SJCRH30 (cell line): ENCODE data around the gene DMRTB1. TPM values are rescaled to one million over a fixed set of nuclear protein-coding genes. Genes with fewer than 3 reads are reported as not detected.
"Not testable (repeated sequence)": the region's sequence is repeated elsewhere in the genome, so short reads cannot be mapped to it uniquely, and the experiment has no call there.

Experiments
- DNase-seq, 2 experiments: peaks; one replicate each; pipeline ENCODE4 v3.0.0-alpha.2; 2015 to 2020
- H3K27ac ChIP-seq: fragments of 250-450 bp; sonication (Bioruptor Pico); 2 replicates; pipeline ENCODE4 v1.5.1; 2020; ENCODE audit warnings: mild to moderate bottlenecking, moderate library complexity
- H3K27me3 ChIP-seq: fragments of 250-450 bp; sonication (Bioruptor Pico); 2 replicates; pipeline ENCODE4 v1.5.1; 2020; ENCODE audit warnings: mild to moderate bottlenecking, moderate library complexity
- H3K36me3 ChIP-seq: fragments of 250-450 bp; sonication (Bioruptor Pico); 2 replicates; pipeline ENCODE4 v1.5.1; 2020; ENCODE audit warnings: mild to moderate bottlenecking, moderate library complexity
- H3K4me1 ChIP-seq: fragments of 250-450 bp; sonication (Bioruptor Pico); 2 replicates; pipeline ENCODE4 v1.5.1; 2020; ENCODE audit warnings: mild to moderate bottlenecking, moderate library complexity
- H3K4me3 ChIP-seq: fragments of 250-450 bp; sonication (Bioruptor Pico); 2 replicates; pipeline ENCODE4 v1.5.1; 2020; ENCODE audit warnings: mild to moderate bottlenecking, moderate library complexity
- H3K9me3 ChIP-seq: fragments of 250-450 bp; sonication (Bioruptor Pico); replicated peaks from 2 replicates; pipeline ENCODE4 v1.5.1; 2020; ENCODE audit warnings: mild to moderate bottlenecking, moderate library complexity
- total RNA-seq: library from RNA; depleted of rRNA; stranded (reverse); fragments of >200 nt; shearing (Covaris generic); gene quantifications from 2 replicates; pipeline ENCODE4 v1.2.3, GENCODE V29; 2014

The DMRTB1 gene
- total RNA-seq, 1 experiment from 2014 or later, result not detected

DNA sequence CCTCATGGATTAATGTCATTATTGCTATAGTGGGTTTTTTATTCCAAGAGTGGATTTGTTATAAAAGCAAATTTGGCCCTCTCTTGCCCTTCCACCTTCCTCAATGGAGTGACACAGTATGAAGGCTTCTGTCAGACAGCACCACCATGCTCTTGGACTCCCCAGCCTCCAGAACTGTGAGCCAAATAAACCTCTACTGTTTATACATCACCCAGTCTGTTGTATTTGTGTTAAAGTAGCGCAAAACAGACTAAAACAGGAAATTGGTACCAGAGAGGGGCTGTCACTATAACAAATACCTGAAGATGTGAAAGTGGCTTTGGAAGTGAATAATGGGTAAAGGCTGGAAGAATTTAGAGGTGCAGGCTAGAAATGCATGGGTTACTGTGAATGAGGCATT, 38.0 kb upstream of the DMRTB1 start:
- Histone ChIP-seq H3K36me3 (no peaks in the 10 kb centered on the region), H3K4me1 (no peaks in the 10 kb centered on the region), H3K9me3 (no peaks in the 10 kb centered on the region), H3K27me3 (no peaks in the 10 kb centered on the region; the same call in 1 of the 2 replicates), H3K4me3 (no peak overlapping the region), H3K27ac (no peak overlapping the region)
- no peak for DNase-seq

- Histone ChIP-seq H3K27me3 (0 out of 2 replicates have a peak, but pooled peaks cover 4% of the 10 kb centered on the region), H3K27ac (no peak overlapping the region), H3K9me3 (no peaks in the 10 kb centered on the region), H3K4me1 (no peaks in the 10 kb centered on the region), H3K4me3 (no peak overlapping the region), H3K36me3 (no peaks in the 10 kb centered on the region)
- no peak for DNase-seq
Measured at GRCh38 chr1:53430261-53430660, 28.9 kb upstream of the DMRTB1 start.

GRCh38 chr1:53430779-53431178, 28.4 kb upstream of the DMRTB1 start:
- Histone ChIP-seq H3K9me3 (no peaks in the 10 kb centered on the region), H3K27ac (no peak overlapping the region), H3K36me3 (no peaks in the 10 kb centered on the region), H3K27me3 (0 out of 2 replicates have a peak, but pooled peaks cover 4% of the 10 kb centered on the region), H3K4me1 (no peaks in the 10 kb centered on the region), H3K4me3 (no peak overlapping the region)
- DNase-seq, result no peak

DNA sequence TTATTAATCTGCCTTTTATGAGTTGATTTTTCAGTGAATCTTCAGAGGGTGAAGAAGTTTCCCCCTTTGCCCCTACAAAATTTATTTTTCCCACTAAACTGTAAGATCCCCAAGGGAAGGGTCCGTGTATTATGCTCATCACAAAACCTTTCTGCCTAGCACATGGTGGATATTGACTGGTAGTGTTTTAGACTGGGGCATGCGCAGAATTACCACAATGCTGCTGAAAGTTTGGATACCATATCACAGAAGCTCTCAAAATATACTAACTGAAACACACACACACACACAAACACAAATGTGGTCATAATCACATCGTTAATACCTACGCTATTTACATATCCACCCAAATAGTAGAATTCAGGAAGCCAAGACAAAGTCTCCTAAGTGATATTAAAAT, 28.0 kb upstream of the DMRTB1 start:
- Histone ChIP-seq H3K9me3 (no peaks in the 10 kb centered on the region), H3K4me3 (no peak overlapping the region), H3K36me3 (no peaks in the 10 kb centered on the region), H3K27ac (no peak overlapping the region), H3K27me3 (peaks cover 6% of the 10 kb centered on the region), H3K4me1 (no peaks in the 10 kb centered on the region)
- DNase-seq, result no peak

DNA sequence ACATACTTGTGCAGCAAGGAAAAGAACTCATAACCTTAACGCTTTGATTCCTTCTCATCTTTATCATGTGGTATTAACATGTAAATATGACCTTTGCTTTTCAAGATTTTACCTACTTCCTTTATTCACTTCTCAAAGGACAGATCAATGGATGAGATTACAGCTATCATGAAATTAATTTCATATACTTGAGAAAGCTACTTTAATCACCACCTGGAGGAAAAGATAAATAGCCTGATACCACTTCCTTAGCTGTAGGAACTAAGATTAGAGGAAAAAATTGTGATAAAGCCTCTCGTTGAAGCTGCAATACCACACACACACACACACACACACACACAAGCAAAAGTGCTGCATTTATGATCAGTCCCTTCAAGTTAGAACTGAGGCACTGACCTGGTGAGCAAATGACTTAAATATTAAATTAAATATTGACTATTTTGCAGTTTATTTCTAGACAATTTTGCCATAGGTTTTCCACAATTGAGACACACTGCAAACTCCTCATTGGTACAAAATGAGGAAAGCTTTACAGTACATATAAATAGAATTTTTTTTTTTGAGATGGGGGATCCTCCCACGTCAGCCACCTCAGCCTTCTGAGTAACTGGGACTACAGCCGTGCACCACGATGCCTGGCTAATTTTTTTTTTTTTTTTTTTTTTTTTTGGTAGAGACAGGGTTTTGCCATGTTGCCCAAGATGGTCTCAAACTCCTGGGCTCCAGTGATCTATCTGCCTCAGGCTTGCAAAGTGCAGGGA, 27.2 kb upstream of the DMRTB1 start:
- H3K4me3 ChIP-seq, result no peak overlapping the region
- no peaks in the 10 kb centered on the region for H3K36me3 ChIP-seq
- no peak overlapping the region for H3K27ac ChIP-seq
- no peaks in the 10 kb centered on the region for H3K4me1 ChIP-seq
- no peaks in the 10 kb centered on the region for H3K9me3 ChIP-seq
- DNase-seq, result no peak
- peaks cover 10% of the 10 kb centered on the region for H3K27me3 ChIP-seq

DNA sequence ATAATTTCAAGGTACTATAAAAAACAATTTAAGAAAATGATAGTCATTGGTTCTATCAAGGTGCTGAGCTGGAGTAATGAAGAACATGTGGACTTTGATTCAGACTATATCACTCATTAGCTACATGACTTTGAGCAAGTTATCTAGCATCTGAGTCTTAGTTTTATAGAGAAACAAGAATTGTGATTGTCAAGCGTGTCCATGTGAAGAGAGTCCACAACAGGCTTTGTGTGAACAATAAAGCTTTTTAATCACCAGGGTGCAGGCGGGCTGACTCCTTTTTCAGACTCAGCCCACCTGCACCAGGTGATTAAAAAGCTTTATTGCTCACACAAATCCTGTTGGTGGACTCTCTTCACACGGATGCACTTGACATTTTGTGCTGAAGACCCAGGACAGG, 26.6 kb upstream of the DMRTB1 start:
- peaks cover 10% of the 10 kb centered on the region for H3K27me3 ChIP-seq
- no peaks in the 10 kb centered on the region for H3K36me3 ChIP-seq
- H3K4me3 ChIP-seq, result no peak overlapping the region
- H3K27ac ChIP-seq, result no peak overlapping the region
- no peak for DNase-seq
- H3K4me1 ChIP-seq, result no peaks in the 10 kb centered on the region
- H3K9me3 ChIP-seq, result no peaks in the 10 kb centered on the region

DNA sequence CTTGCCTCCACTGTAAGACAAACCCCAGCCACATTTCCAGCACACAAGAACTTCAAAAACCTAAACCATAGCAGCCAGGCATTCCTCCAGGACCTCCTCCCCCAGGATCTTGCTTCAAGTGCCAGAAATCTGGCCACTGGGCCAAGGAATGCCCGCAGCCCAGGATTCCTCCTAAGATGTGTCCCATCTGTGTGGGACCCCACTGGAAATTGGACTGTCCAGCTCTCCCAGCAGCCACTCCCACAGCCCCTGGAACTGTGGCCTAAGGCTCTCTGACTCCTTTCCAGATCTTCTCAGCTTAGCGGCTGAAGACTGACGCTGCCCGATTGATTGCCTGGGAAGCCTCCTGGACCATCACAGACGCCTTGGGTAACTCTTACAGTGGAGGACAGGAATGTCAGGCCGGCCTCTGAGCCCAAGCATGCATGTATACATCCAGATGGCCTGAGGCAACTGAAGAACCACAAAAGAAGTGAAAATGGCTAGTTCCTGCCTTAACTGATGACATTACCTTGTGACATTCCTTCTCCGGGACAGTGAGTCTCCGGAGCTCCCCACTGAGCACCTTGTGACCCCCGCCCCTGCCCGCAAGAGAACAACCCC, 24.7 kb upstream of the DMRTB1 start:
- H3K36me3 ChIP-seq, DNase-seq, H3K27me3 ChIP-seq, H3K9me3 ChIP-seq, H3K27ac ChIP-seq, H3K4me3 ChIP-seq, H3K4me1 ChIP-seq: not testable (repeated sequence)

DNA sequence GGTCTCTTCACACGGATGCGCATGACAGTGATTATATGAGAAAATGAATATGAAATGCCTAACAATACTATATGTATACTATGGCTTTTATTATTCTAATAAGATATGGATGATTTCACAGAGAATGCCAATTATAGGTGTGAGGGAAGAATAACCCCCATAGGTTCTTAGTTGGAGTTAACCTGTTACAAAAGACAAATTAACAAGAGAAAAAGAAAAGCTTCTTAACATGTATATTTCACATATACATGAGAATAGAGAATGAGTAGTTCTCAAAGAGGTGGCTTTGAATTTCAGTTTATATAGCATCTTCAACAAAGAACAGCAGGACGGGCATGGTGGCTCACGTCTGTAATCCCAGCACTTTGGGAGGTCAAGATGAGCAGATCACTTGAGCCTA, 24.0 kb upstream of the DMRTB1 start:
- no peak overlapping the region for H3K4me3 ChIP-seq
- no peaks in the 10 kb centered on the region for H3K36me3 ChIP-seq
- no peak overlapping the region for H3K27ac ChIP-seq
- H3K4me1 ChIP-seq, result no peaks in the 10 kb centered on the region
- H3K27me3 ChIP-seq, result peaks cover 10% of the 10 kb centered on the region
- DNase-seq, result no peak
- H3K9me3 ChIP-seq, result no peaks in the 10 kb centered on the region

- Histone ChIP-seq H3K27me3 (peaks cover 10% of the 10 kb centered on the region), H3K36me3 (no peaks in the 10 kb centered on the region), H3K4me1 (no peaks in the 10 kb centered on the region), H3K4me3 (no peak overlapping the region), H3K9me3 (no peaks in the 10 kb centered on the region), H3K27ac (no peak overlapping the region)
- no peak for DNase-seq
Measured at GRCh38 chr1:53438427-53439336, 20.5 kb upstream of the DMRTB1 start.

GRCh38 chr1:53439337-53440207, 19.6 kb upstream of the DMRTB1 start:
- H3K4me1 ChIP-seq, result no peaks in the 10 kb centered on the region
- H3K27ac ChIP-seq, result no peak overlapping the region
- H3K4me3 ChIP-seq, result no peak overlapping the region
- DNase-seq, result no peak
- peaks cover 7% of the 10 kb centered on the region for H3K27me3 ChIP-seq
- no peaks in the 10 kb centered on the region for H3K36me3 ChIP-seq
- no peaks in the 10 kb centered on the region for H3K9me3 ChIP-seq

DNA sequence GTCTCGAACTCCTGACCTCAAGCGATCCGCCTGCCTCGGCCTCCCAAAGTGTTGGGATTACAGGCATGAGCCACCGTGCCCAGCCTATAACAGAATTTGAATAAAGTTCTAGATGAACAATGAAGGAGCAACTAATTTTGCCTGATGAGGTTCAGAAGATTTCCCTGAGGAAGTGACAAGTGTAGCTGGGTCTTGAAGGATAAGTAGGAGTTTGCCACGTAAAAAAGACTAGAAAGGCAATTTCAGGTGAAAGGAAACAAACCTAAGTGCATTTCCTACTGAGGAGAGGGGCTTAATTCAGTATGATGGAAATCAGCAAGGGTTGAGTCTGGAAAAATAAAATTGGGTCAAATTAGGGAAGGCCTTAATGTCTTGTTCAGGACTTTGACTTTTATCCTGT, 18.6 kb upstream of the DMRTB1 start:
- Histone ChIP-seq H3K36me3 (no peaks in the 10 kb centered on the region), H3K27me3 (peaks cover 6% of the 10 kb centered on the region), H3K4me3 (no peak overlapping the region), H3K27ac (no peak overlapping the region), H3K4me1 (no peaks in the 10 kb centered on the region), H3K9me3 (no peaks in the 10 kb centered on the region)
- DNase-seq, result no peak

DNA sequence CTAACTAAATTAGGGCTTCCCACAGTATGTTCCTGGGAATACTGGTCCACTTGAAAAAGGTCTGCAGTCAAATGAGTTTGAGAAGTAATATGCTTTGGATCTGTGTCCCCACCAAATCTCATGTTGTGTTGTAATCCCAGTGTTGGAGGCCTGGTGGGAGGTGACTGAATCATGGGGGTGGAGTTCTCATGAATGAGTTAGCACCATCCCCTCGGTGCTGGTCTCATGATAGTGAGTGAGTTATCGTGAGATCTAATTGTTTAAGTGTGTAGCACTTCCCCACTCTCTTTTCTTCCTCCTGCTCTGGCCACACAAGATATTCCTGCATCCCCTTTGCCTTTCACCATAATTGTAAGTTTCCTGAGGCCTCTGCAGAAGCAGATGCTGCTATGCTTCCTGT, 16.9 kb upstream of the DMRTB1 start:
- Histone ChIP-seq H3K27me3 (no peaks in the 10 kb centered on the region; the same call in 1 of the 2 replicates), H3K27ac (no peak overlapping the region), H3K4me1 (no peaks in the 10 kb centered on the region), H3K36me3 (no peaks in the 10 kb centered on the region), H3K9me3 (no peaks in the 10 kb centered on the region), H3K4me3 (no peak overlapping the region)
- DNase-seq, result no peak

DNA sequence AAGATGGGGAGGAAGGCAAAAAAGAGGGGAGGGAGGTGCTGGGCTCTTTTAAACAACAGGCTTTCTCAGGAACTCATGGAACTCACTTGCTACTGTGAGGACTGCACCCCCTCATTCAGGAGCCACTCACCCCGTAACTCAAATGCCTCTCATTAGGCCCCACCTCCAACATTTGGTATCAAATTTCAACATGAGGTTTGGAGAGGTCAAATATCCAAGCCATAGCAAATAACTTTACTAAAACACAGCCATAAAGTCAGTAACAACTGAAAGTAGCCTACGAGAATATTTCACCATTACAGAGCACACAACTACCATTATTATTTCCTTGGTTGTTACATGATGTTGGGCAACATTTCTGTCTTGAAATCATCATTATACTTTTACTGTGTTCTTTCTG, 13.1 kb upstream of the DMRTB1 start:
- H3K27me3 ChIP-seq, result no peaks in the 10 kb centered on the region
- H3K9me3 ChIP-seq, result no peaks in the 10 kb centered on the region

DNA sequence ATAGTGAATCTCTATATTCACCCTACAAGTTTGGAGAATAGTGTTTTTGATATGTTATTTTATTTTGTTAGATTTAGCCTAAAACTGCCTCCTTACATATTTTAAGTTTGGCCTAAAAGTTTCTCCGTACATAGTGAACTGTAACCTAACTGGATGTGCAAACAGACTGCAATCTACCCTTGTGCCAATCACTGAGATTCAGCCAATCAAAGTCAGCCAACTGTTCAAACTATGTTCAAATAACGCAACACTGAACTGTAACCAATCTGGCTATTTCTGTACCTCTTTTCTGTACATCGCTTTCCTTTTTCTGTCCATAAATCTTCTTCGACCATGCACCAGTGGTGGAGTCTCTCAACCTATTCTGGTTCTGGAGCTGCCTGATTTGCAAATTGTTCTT, 11.8 kb upstream of the DMRTB1 start:
- H3K27me3 ChIP-seq, result no peaks in the 10 kb centered on the region
- no peak for DNase-seq
- H3K36me3 ChIP-seq, result no peaks in the 10 kb centered on the region
- H3K9me3 ChIP-seq, result no peaks in the 10 kb centered on the region
- no peaks in the 10 kb centered on the region for H3K4me1 ChIP-seq
- no peak overlapping the region for H3K27ac ChIP-seq
- H3K4me3 ChIP-seq, result no peak overlapping the region

More for the DNA sequence above, 13.1 kb upstream of the DMRTB1 start:
- H3K4me3 ChIP-seq, result no peak overlapping the region
- no peaks in the 10 kb centered on the region for H3K36me3 ChIP-seq
- H3K27ac ChIP-seq, result no peak overlapping the region
- no peaks in the 10 kb centered on the region for H3K4me1 ChIP-seq
- DNase-seq, result no peak
